Stimulated activated naive CD4-positive, alpha-beta T cell treated with Interleukin-2 at 50 U/mL for 16 hours (primary cell): Measurements from ENCODE around the gene TNFSF18.

Experiments
- DNase-seq: peaks from one replicate; lab custom pipeline; 2025; lab: John Stamatoyannopoulos, UW

TNFSF18 gene

GRCh38 chr1:173039626-173040025 lies 11.1 kb downstream of the TNFSF18 start:
- DNase-seq, result no peak

- no peak for DNase-seq
Measured at GRCh38 chr1:173038875-173039554, 11.7 kb downstream of the TNFSF18 start.

GRCh38 chr1:173024543-173024942 lies 26.2 kb downstream of the TNFSF18 start:
- DNase-seq, result no peak

- DNase-seq, result no peak
Measured at GRCh38 chr1:173023343-173023742, 27.4 kb downstream of the TNFSF18 start.

GRCh38 chr1:173020138-173020750 lies 30.5 kb downstream of the TNFSF18 start:
- DNase-seq, result no peak

GRCh38 chr1:173017792-173018191 lies 32.9 kb downstream of the TNFSF18 start:
- DNase-seq, result no peak

- DNase-seq, result no peak
Measured at GRCh38 chr1:173016419-173016818, 34.3 kb downstream of the TNFSF18 start.

GRCh38 chr1:173015629-173016028 lies 35.1 kb downstream of the TNFSF18 start:
- DNase-seq, result no peak

- no peak for DNase-seq
Measured at GRCh38 chr1:173014160-173014559, 36.6 kb downstream of the TNFSF18 start.

GRCh38 chr1:173012126-173012525 lies 38.6 kb downstream of the TNFSF18 start:
- DNase-seq, result no peak

GRCh38 chr1:173009597-173009996 lies 41.1 kb downstream of the TNFSF18 start:
- no peak for DNase-seq

- DNase-seq, result no peak
Measured at GRCh38 chr1:173005196-173005864, 45.4 kb downstream of the TNFSF18 start.

GRCh38 chr1:173002891-173003838 lies 47.6 kb downstream of the TNFSF18 start:
- DNase-seq, result no peak

- no peak for DNase-seq
Measured at GRCh38 chr1:172999349-172999748, 51.4 kb downstream of the TNFSF18 start.

- DNase-seq, result no peak
Measured at GRCh38 chr1:172997941-172998361, 52.8 kb downstream of the TNFSF18 start.

- DNase-seq, result no peak
Measured at GRCh38 chr1:172993640-172994039, 57.1 kb downstream of the TNFSF18 start.

GRCh38 chr1:172991674-172992400 lies 58.9 kb downstream of the TNFSF18 start:
- DNase-seq, result no peak

- no peak for DNase-seq
Measured at GRCh38 chr1:172990598-172991215, 60.0 kb downstream of the TNFSF18 start.
